Peyer's patch (tissue), 4 donors: Measurements from ENCODE around the gene SLC2A9.

ENCODE experiments used
- CTCF ChIP-seq, 6 experiments: fragments of 450-650 bp in 4 of 6; fragments of 200-600 bp in 2 of 6; sonication (generic) in 1 of 6; IDR thresholded peaks; one replicate each; pipeline ENCODE4 v1.5.1; 2017 to 2019; ENCODE audit warnings: antibody characterized with exemption in 6 of 6, mild to moderate bottlenecking in 3 of 6, moderate library complexity in 1 of 6
- POLR2A ChIP-seq, 2 donors: fragments of 450-650 bp; IDR thresholded peaks; one replicate each; pipeline ENCODE4 v1.5.1; 2017; ENCODE audit warnings: antibody characterized with exemption in 2 of 2, mild to moderate bottlenecking in 2 of 2, moderate library complexity in 2 of 2

GRCh38 chr4:10047967-10048366 lies 26.7 kb upstream of the SLC2A9 start:
- TF ChIP-seq CTCF (IDR thresholded peaks at IDR 0.05): no peak
- no peak for TF ChIP-seq POLR2A (IDR thresholded peaks at IDR 0.05)
